Measurements from ENCODE around the gene EPB41L5.
"Not testable (repeated sequence)": the region's sequence is repeated elsewhere in the genome, so short reads cannot be mapped to it uniquely, and the experiment has no call there.

Gene EPB41L5

GRCh38 chr2:120034027-120034426 lies 21.1 kb downstream of the EPB41L5 start:
- H3K9ac ChIP-seq (ENCODE audit: low read depth, low read length), result no peak overlapping the region
- H3K4me3 ChIP-seq (ENCODE audit: low read length), result no peak overlapping the region
- no peaks in the 10 kb centered on the region for H3K36me3 ChIP-seq (ENCODE audit: insufficient read depth, low read length)
- no peaks in the 10 kb centered on the region for H3K4me1 ChIP-seq (ENCODE audit: control insufficient read depth, insufficient read depth, low read length)
- no peak overlapping the region for H3K4me2 ChIP-seq (ENCODE audit: low read length)
- no peaks in the 10 kb centered on the region for H3K27me3 ChIP-seq (ENCODE audit: control insufficient read depth, insufficient read depth, low read length)
- H3K9me3 ChIP-seq (replicated peaks; ENCODE audit: low read length), result no peaks in the 10 kb centered on the region

- no peaks in the 10 kb centered on the region for H3K27me3 ChIP-seq (ENCODE audit: control insufficient read depth, insufficient read depth, low read length)
- H3K4me2 ChIP-seq (ENCODE audit: low read length), result no peak overlapping the region
- no peaks in the 10 kb centered on the region for H3K36me3 ChIP-seq (ENCODE audit: insufficient read depth, low read length)
- H3K4me1 ChIP-seq (ENCODE audit: control insufficient read depth, insufficient read depth, low read length), result no peaks in the 10 kb centered on the region
- H3K9me3 ChIP-seq (replicated peaks; ENCODE audit: low read length), result no peaks in the 10 kb centered on the region
- no peak overlapping the region for H3K9ac ChIP-seq (ENCODE audit: low read depth, low read length)
- no peak overlapping the region for H3K4me3 ChIP-seq (ENCODE audit: low read length)
Observed at GRCh38 chr2:120034621-120035020, 21.7 kb downstream of the EPB41L5 start.

- Histone ChIP-seq H3K27me3 (ENCODE audit: control insufficient read depth, insufficient read depth, low read length) (no peaks in the 10 kb centered on the region), H3K4me1 (ENCODE audit: control insufficient read depth, insufficient read depth, low read length) (no peaks in the 10 kb centered on the region), H3K9ac (ENCODE audit: low read depth, low read length) (no peak overlapping the region), H3K4me2 (ENCODE audit: low read length) (no peak overlapping the region), H3K36me3 (ENCODE audit: insufficient read depth, low read length) (no peaks in the 10 kb centered on the region), H3K4me3 (ENCODE audit: low read length) (no peak overlapping the region), H3K9me3 (replicated peaks; ENCODE audit: low read length) (no peaks in the 10 kb centered on the region)
Observed at GRCh38 chr2:120036145-120036544, 23.3 kb downstream of the EPB41L5 start.

GRCh38 chr2:120037995-120038541 lies 25.2 kb downstream of the EPB41L5 start:
- no peaks in the 10 kb centered on the region for H3K27me3 ChIP-seq (ENCODE audit: control insufficient read depth, insufficient read depth, low read length)
- H3K4me2 ChIP-seq (ENCODE audit: low read length), result no peak overlapping the region
- no peaks in the 10 kb centered on the region for H3K4me1 ChIP-seq (ENCODE audit: control insufficient read depth, insufficient read depth, low read length)
- no peaks in the 10 kb centered on the region for H3K36me3 ChIP-seq (ENCODE audit: insufficient read depth, low read length)
- H3K9me3 ChIP-seq (replicated peaks; ENCODE audit: low read length), result no peaks in the 10 kb centered on the region
- H3K4me3 ChIP-seq (ENCODE audit: low read length), result no peak overlapping the region
- H3K9ac ChIP-seq (ENCODE audit: low read depth, low read length), result no peak overlapping the region

- H3K4me1 ChIP-seq (ENCODE audit: control insufficient read depth, insufficient read depth, low read length), result no peaks in the 10 kb centered on the region
- H3K27me3 ChIP-seq (ENCODE audit: control insufficient read depth, insufficient read depth, low read length), result no peaks in the 10 kb centered on the region
- no peak overlapping the region for H3K4me2 ChIP-seq (ENCODE audit: low read length)
- H3K9ac ChIP-seq (ENCODE audit: low read depth, low read length), result no peak overlapping the region
- H3K9me3 ChIP-seq (replicated peaks; ENCODE audit: low read length), result no peaks in the 10 kb centered on the region
- no peaks in the 10 kb centered on the region for H3K36me3 ChIP-seq (ENCODE audit: insufficient read depth, low read length)
- H3K4me3 ChIP-seq (ENCODE audit: low read length), result no peak overlapping the region
Observed at GRCh38 chr2:120042359-120042758, 29.5 kb downstream of the EPB41L5 start.

GRCh38 chr2:120044336-120044735 lies 31.5 kb downstream of the EPB41L5 start:
- H3K27me3 ChIP-seq (ENCODE audit: control insufficient read depth, insufficient read depth, low read length), result no peaks in the 10 kb centered on the region
- no peaks in the 10 kb centered on the region for H3K9me3 ChIP-seq (replicated peaks; ENCODE audit: low read length)
- H3K4me1 ChIP-seq (ENCODE audit: control insufficient read depth, insufficient read depth, low read length), result no peaks in the 10 kb centered on the region
- no peak overlapping the region for H3K4me3 ChIP-seq (ENCODE audit: low read length)
- no peaks in the 10 kb centered on the region for H3K36me3 ChIP-seq (ENCODE audit: insufficient read depth, low read length)
- H3K9ac ChIP-seq (ENCODE audit: low read depth, low read length), result no peak overlapping the region
- H3K4me2 ChIP-seq (ENCODE audit: low read length), result no peak overlapping the region

- not testable (repeated sequence) for H3K4me2 ChIP-seq (ENCODE audit: low read length); H3K9ac ChIP-seq (ENCODE audit: low read depth, low read length); H3K4me3 ChIP-seq (ENCODE audit: low read length); H3K4me1 ChIP-seq (ENCODE audit: control insufficient read depth, insufficient read depth, low read length); H3K27me3 ChIP-seq (ENCODE audit: control insufficient read depth, insufficient read depth, low read length); H3K9me3 ChIP-seq (replicated peaks; ENCODE audit: low read length); H3K36me3 ChIP-seq (ENCODE audit: insufficient read depth, low read length)
Observed at GRCh38 chr2:120045775-120046174, 32.9 kb downstream of the EPB41L5 start.

GRCh38 chr2:120046252-120046651 lies 33.4 kb downstream of the EPB41L5 start:
- H3K9ac ChIP-seq (ENCODE audit: low read depth, low read length); H3K36me3 ChIP-seq (ENCODE audit: insufficient read depth, low read length); H3K4me2 ChIP-seq (ENCODE audit: low read length); H3K9me3 ChIP-seq (replicated peaks; ENCODE audit: low read length); H3K4me3 ChIP-seq (ENCODE audit: low read length); H3K27me3 ChIP-seq (ENCODE audit: control insufficient read depth, insufficient read depth, low read length); H3K4me1 ChIP-seq (ENCODE audit: control insufficient read depth, insufficient read depth, low read length): not testable (repeated sequence)

GRCh38 chr2:120052597-120052996 lies 39.7 kb downstream of the EPB41L5 start:
- Histone ChIP-seq H3K27me3 (ENCODE audit: control insufficient read depth, insufficient read depth, low read length) (no peaks in the 10 kb centered on the region), H3K9me3 (replicated peaks; ENCODE audit: low read length) (no peaks in the 10 kb centered on the region), H3K4me1 (ENCODE audit: control insufficient read depth, insufficient read depth, low read length) (no peaks in the 10 kb centered on the region), H3K4me2 (ENCODE audit: low read length) (no peak overlapping the region), H3K4me3 (ENCODE audit: low read length) (no peak overlapping the region), H3K9ac (ENCODE audit: low read depth, low read length) (no peak overlapping the region), H3K36me3 (ENCODE audit: insufficient read depth, low read length) (no peaks in the 10 kb centered on the region)

GRCh38 chr2:120053891-120054290 lies 41.0 kb downstream of the EPB41L5 start:
- Histone ChIP-seq H3K4me2 (ENCODE audit: low read length) (no peak overlapping the region), H3K9me3 (replicated peaks; ENCODE audit: low read length) (no peaks in the 10 kb centered on the region), H3K9ac (ENCODE audit: low read depth, low read length) (no peak overlapping the region)

GRCh38 chr2:120059483-120059882 lies 46.6 kb downstream of the EPB41L5 start:
- no peak overlapping the region for H3K4me3 ChIP-seq (ENCODE audit: low read length)
- no peak overlapping the region for H3K9ac ChIP-seq (ENCODE audit: low read depth, low read length)
- H3K4me1 ChIP-seq (ENCODE audit: control insufficient read depth, insufficient read depth, low read length), result no peaks in the 10 kb centered on the region
- no peaks in the 10 kb centered on the region for H3K9me3 ChIP-seq (replicated peaks; ENCODE audit: low read length)
- no peaks in the 10 kb centered on the region for H3K27me3 ChIP-seq (ENCODE audit: control insufficient read depth, insufficient read depth, low read length)
- H3K36me3 ChIP-seq (ENCODE audit: insufficient read depth, low read length), result no peaks in the 10 kb centered on the region
- H3K4me2 ChIP-seq (ENCODE audit: low read length), result no peak overlapping the region

More at GRCh38 chr2:120053891-120054290, 41.0 kb downstream of the EPB41L5 start:
- H3K4me1 ChIP-seq (ENCODE audit: control insufficient read depth, insufficient read depth, low read length), result no peaks in the 10 kb centered on the region
- no peaks in the 10 kb centered on the region for H3K36me3 ChIP-seq (ENCODE audit: insufficient read depth, low read length)
- H3K27me3 ChIP-seq (ENCODE audit: control insufficient read depth, insufficient read depth, low read length), result no peaks in the 10 kb centered on the region
- H3K4me3 ChIP-seq (ENCODE audit: low read length), result no peak overlapping the region

- Histone ChIP-seq H3K36me3 (ENCODE audit: insufficient read depth, low read length) (no peaks in the 10 kb centered on the region), H3K4me3 (ENCODE audit: low read length) (no peak overlapping the region), H3K27me3 (ENCODE audit: control insufficient read depth, insufficient read depth, low read length) (no peaks in the 10 kb centered on the region), H3K9me3 (replicated peaks; ENCODE audit: low read length) (no peaks in the 10 kb centered on the region), H3K4me2 (ENCODE audit: low read length) (no peak overlapping the region), H3K4me1 (ENCODE audit: control insufficient read depth, insufficient read depth, low read length) (no peaks in the 10 kb centered on the region), H3K9ac (ENCODE audit: low read depth, low read length) (no peak overlapping the region)
Observed at GRCh38 chr2:120060088-120060623, 47.3 kb downstream of the EPB41L5 start.
